GM19240 (cell line): ENCODE data around the gene CD52.
A peak's percentile ranks its signal among the peaks of the same experiment; 100 is the strongest.

Experiments used
- DNase-seq: peaks from one replicate; pipeline ENCODE4 v3.0.0; 2011; ENCODE audit warnings: low spot score; ENCODE audit not compliant: insufficient read length

The CD52 gene, protein sequence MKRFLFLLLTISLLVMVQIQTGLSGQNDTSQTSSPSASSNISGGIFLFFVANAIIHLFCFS

DNA sequence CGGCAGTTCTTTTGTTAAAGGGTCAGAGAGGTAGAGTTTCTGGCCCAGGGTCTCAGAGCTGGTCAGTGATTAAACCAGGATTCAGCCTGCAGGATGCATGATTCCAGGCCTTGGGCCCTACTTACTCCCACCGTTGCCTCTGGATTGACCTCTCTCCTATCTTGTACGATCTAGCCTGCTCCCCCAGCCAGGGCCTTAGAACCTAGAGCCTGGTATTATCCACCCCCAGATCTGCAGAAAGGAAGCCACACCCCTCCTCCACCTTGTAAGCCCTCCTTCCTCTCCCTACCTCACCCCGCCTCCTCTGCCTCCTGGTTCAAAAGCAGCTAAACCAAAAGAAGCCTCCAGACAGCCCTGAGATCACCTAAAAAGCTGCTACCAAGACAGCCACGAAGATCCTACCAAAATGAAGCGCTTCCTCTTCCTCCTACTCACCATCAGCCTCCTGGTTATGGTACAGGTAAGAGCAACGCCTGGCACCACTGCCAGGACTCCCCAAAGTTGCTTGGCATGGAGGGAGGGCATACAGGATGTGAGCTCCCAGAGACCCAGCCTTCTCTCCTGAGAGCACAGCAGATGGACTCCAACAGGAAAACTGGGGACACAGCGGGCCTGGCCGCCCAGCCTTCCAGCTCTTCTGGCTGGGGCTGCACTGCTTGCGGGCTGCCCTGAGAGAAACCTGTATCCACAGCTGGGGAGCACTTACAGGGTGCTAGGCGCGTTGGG lies at the start of gene CD52:
TSS of gene CD52 (plus strand) at position 347 of the 726 bp plus-strand sequence. CDS start at position 407, 60 bp downstream.
- peak; percentile 58 for DNase-seq

DNA sequence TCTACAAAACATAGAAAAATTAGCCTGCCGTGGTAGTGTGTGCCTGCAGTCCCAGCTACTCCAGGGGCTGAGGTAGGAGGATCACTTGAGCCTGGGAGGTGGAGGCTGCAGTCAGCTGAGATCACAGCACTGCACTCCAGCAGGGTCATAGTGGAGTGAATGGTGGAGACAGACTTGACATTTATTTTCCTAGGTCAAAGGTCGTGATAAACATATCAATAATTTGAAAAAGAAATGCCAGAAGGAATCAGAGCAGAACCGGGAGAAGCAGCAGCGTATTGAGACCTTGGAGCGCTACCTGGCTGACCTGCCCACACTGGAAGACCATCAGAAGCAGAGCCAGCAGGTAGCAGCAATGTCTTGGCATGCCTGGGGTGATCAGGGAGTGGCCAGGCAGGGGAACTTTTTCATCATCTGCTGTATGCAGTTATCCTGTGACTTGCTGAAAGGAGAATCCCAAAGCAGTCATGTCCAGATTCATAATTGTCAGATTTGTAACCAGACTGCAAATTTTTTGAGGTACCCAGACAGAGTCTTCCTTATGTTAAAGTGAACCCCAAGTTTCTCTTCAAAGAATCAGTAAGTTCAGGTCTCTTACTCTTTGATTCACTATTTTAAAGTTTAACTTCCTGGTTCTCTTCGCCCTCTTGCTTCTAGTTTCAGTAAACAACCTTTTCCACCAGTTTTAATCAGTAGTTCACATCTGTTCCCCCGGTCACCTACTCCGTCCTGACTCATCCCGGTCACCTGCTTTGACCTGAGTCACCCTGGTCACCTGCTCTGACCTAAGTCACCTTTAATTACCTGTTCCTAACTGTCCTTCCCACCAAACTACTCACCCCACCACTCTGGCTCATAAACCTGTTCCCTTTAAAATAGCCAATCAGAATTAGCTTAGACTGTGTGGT lies 49.2 kb upstream of the CD52 start:
- DNase-seq = no peak

DNA sequence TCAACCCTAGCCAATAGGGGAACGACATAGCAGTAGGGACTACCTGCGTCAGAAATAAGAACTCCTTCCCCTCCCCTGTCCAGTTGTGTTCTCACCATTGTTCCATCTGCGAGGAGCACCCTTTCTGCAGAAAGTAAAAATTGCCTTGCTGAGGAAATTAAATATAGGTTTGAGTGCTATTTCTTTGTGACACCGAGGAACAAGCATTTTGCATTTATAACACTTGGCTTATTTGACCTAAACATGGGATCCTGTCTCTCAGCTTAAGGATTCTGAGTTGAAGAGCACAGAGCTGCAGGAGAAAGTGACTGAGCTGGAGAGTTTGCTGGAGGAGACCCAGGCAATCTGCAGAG lies 48.6 kb upstream of the CD52 start:
- no peak for DNase-seq

DNA sequence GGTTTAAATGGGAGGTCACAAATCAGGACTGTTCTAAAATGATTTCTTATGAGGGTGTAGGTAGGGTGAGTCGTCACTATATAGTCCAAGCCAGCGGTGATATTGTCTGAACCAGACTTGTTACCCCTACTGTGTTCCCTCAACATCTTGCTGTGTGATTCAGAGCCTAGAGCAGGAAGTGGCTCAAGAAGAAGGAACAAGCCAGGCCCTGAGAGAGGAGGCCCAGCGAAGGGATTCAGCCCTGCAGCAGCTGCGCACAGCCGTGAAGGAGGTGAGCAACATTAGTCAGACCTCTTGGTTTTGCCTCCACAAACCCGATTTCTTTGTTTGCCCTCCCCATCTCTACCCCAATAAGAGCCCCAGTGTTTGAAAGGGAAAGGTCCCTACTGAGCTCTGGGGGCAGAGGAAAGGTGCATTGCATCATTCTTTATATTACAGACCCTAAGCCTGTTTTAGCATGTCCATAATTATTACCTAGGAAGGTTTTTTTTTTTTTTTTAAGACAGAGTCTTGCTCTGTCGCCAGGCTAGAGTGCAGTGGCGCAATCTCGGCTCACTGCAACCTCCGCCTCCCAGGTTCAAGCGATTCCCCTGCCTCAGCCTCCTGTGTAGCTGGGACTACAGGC lies 42.8 kb upstream of the CD52 start:
- DNase-seq = no peak

DNA sequence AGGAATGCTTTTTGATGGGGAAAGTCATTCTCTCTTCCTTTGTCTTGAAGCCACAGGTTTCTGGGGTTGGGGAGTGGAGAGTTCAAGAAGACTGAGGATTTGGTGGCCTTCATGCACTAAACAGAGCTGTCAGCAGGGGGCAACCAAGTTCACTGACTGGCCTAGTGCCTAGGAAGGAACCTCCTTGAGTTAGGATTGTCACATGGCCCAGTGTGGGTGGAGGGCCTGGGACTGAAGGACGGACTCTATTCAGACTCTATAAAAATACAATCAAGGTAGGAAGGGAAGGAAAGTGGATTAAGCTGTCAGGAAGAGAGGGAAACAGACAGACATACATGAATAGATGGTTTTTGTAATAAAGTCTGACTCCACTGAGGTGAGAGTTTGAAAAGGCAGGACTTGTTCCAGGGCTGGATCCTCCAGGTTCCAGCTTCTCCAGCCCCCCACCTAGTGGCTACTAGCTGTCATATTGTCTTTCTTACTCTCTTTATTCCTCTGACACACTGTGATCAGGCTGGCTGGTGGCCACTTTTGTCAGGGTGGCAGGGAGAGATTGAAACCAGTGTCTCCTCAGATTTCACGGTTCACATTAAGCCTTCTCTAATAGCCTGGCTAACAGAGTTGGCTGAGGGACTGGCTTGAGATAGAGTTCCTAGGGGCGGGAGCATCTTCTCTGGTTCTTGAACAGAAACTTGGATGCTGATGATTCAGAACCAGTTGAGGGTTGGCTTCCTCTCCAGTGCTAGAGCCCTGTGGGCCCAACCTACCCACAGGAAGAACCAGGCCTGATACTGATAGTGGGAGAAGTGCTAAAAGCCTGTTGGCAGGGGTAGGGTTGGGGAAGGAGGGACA lies 42.0 kb upstream of the CD52 start:
- DNase-seq = peak; percentile 74

DNA sequence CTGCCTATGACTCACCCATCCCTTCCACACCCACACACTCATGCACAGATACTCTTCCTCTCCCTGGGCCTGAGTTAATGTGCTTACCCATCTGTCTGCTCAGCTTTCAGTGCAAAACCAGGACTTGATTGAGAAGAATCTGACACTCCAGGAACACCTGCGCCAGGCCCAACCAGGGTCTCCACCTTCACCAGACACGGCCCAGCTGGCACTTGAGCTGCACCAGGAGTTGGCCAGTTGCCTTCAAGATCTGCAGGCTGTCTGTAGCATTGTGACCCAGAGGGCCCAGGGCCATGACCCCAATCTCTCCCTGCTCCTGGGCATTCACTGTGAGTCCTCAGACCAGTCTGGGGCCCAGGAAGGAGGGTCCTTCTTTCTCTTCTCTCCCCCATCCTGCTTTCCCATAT lies 41.3 kb upstream of the CD52 start:
- DNase-seq = no peak

DNA sequence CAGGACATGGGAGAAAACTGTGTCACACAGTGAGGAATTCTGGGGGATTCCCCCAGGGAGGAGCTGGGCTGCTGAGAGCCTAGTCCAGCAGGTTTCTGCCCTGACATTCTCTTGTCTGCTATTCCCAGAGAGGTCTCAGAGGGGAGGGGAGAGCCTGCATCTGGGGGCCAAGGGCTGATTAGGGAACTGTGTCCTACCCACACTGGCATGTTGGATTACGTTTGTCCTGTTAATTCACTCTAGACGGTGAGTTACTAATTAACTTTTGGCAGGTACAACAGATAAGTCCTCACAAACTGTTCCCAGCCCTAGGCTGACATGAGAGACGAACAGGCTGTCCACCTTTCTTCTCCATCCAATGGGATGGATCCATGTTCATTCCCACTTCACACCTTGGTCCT lies 40.5 kb upstream of the CD52 start:
- DNase-seq = no peak

DNA sequence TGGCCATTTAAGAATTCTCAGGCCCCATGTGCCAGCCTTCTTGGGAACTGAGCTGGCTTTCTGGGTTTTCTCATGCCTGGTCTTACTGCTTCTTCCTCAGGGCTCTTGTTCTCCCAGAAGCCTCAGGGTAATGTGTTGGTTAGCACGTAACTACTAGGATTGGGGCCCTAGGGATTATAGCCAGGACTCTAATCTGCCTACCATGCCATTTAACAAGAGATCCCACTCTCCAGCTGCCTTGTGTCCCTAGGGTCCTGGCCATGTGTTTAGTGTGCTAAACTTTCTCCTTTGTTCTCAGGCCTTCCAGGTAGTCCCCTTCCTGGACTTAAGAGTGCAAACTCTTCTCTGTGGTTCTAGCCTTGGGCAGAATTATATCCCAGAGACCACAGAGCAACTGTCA lies 40.0 kb upstream of the CD52 start:
- DNase-seq = no peak

DNA sequence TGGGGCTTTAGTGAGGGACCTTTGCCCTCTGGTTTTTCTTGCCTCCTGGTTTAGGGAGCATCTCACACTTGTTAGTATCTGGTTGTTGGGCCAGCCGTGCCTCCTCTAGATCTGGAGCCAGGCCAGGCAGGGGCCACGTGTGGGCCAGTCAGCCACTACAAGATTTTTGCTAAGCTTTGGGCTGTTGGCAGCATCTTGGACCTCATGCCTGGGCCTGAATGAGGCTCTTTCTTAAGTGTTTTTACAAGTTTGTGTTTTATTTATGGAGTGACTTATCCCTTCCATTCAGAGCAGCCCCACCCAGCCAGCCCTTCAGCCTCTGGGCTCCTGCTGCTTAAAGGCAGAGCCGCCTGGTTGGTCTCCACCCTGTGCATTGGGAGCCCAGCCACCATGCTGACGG lies 39.5 kb upstream of the CD52 start:
- no peak for DNase-seq

DNA sequence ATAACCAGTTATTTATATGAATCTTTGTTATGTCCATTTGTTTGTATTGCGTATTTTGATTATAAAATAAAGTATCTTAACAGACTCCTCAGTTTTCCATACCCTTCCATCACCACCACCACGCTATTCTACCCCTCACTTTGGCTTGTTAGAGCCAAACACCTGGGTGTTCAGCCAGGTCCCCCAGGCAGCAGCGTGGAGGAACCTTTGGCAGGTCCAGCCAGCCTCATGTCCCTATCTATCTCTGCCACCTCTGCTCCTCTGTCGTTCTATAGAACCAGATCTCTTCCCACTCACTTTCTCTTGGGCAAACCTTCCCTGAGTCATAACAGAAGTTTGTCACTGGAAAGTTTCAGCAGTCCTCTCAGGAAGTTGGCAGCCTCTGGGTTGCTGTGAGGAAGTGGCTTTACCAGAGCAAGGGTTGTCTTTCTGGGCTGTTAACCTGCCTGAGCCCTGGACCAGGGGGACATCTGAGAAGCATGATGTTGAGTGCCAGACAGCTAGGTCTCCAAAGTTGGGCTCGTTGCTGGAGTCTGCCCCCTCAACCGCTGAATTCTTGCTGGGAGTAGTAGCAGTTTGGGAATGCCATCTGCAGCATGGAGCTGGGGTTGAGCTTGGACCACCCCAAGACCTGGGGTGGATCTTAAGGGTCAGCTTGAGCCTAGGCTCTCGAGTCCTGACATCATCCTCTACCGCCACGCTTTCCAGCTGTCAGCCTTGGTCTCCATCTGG lies 38.9 kb upstream of the CD52 start:
- no peak for DNase-seq

DNA sequence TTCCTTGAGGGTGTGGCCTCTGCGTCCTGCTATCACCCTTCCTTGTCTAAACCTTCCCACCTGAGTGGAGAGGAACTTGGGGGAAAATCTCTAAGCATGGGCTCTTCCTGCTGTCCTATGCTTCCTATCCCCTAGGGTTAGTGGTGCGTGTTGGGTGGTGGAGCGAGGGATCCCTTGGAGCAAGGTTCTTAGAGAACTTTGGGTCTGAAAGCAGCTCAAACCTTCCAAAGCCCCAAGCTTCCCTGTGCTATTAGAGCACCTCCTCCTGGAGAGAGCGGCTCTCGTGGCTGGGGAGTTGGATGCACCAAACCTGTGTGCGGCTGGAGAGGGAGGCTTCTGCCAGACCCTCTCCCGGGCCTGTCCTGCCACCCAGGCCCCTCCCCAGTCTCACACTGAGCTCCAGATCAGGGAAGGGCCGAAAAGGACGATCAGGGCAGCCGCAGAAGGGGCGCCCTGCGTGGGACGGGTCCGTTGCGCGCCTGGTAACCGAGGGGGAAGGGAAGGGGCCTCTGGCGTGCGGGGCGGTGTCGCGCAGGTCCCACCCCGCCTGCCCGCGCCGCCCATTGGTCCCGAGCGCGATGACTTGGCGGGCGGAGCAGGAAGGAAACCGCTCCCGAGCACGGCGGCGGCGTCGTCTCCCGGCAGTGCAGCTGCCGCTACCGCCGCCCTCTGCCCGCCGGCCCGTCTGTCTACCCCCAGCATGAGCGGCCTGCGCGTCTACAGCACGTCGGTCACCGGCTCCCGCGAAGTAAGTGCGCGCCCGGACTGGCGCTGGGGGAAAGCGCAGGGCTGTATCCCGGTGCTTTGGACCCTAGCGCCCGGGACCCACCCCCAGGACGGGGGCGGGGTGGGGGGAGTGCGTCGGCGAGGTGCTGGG lies 38.1 kb upstream of the CD52 start, which contains the start of gene SH3BGRL3:
TSS of gene SH3BGRL3 (plus strand) at position 631 of the 877 bp plus-strand sequence. CDS start at position 701, 70 bp downstream.
- DNase-seq = peak; percentile 70

DNA sequence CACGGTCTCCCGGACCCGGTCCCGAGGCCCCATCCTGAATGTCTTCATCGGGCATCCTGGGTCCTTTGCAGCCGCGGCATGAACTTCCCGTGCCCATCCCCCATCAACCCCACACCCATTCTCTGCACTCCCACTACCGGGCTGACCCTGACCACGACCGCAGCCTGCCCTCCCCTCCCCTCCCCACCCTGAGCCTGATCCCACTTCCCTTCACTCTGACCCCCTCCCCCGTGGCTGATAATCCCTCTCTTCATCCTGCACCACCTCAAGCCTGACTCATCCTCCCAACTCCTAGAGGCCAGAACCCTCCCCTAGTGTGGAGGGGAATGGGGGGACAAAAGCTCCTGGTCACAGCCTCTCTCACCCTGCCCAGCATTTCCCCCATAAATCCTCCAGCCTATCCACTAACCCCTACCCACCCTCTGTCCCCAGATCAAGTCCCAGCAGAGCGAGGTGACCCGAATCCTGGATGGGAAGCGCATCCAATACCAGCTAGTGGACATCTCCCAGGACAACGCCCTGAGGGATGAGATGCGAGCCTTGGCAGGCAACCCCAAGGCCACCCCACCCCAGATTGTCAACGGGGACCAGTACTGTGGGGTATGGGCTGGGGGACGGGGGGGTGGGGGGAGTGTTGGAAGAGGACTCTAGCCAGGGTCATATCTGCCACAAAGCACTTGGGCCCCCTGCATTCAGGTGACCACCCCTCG lies 37.3 kb upstream of the CD52 start:
- DNase-seq = no peak

DNA sequence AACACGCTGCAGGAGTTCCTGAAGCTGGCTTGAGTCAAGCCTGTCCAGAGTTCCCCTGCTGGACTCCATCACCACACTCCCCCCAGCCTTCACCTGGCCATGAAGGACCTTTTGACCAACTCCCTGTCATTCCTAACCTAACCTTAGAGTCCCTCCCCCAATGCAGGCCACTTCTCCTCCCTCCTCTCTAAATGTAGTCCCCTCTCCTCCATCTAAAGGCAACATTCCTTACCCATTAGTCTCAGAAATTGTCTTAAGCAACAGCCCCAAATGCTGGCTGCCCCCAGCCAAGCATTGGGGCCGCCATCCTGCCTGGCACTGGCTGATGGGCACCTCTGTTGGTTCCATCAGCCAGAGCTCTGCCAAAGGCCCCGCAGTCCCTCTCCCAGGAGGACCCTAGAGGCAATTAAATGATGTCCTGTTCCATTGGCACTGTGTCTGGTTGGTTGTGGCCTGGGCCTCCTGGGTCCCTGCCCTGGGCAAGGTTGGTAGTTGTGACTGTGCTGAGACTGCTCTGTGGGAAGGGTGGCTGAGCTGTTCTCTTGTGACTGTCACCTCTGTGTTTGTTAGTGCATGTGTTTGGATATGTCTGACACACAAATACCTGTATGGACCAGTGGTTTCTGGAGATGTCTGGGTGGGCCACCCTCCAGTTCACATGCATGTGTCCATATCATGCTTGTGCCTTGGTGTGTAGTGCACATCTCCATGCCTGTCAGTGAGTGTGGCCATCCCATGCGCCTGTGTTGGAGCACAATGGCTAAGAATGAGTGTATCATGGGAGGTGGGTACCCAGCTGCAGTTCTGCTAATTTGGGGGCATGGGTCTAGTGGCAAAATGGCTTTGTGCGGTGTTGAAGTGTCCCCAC lies 36.4 kb upstream of the CD52 start:
- no peak for DNase-seq

DNA sequence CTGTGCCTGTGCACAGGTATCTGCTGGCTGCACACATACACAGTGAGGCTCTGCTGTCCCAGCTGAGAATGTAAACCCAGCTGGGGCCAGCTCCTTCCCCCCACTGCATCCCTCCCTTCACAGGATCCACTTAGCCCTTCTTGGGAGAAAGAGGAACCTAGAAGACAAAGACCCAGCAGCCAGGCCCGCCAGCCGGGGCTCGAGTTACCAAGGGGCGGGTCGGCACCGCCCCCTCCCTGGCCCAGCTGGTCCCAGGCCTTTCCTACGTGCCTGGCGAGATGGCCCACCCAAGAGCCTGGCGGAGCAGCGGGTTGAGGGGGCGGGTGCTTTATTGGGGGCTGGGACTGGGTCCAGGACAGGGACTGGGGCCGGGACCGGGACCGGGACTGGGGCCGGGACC lies 35.8 kb upstream of the CD52 start:
- DNase-seq = no peak

DNA sequence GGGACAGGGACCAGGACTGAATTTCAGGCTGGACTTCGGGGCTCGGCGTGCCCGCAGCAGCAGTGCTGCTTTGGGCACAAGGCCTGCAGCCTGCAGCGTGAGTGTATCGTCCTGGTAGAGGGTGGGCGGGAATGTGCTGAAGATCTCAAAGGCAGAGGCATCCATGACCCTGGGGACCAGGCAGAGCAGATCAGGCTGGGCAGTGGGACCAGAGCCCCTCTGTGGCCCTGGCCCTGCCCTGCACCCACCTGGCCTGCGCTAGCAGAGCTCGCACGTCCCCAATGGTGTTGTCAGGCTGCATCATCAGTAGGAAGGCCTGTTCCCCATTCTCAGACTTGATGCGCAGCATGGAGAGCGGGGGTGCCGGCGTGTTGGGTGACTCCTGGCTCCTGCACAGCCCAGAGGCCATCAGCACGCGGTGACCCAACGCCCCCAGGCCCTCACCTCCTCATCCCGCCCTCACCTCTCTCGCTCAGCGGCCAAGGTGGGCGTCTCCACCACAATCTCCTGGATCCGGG lies 35.3 kb upstream of the CD52 start:
- no peak for DNase-seq

DNA sequence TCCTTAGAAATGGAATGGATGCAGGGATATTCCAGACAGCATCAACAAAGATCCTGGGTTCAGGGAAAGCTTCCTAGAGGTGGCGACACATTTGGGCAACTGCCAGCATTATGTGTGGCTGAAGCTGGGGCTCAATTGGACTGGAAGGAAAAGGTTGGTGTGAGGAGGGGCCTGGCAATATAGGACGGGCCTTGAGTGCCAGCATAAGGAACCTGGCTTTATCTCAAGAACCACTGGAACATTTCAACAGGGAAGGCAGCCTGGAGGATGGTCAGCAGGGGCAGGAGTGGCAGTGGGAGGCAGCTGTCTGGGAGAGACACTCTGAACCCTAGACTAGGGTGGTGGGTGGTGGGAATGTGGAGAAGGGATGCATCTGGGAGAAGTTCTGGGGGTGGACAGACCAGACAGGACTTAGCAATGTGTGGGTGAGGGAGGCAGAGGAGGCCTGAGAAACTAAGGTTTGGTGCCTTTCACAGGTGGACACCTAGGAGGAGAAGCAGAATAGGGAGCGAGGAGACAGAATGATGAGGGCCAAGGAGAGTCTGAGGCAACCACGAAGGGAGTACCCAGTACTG lies 34.4 kb upstream of the CD52 start:
- DNase-seq = no peak
